Parathyroid adenoma (tissue), 2 donors: Measurements from ENCODE around the gene UGT2B7.

Source experiments
- H2AFZ ChIP-seq: fragments of 300-600 bp; sonication (generic); one replicate; pipeline ENCODE4 v1.7.0; 2017; ENCODE audit warnings: antibody characterized with exemption, mild to moderate bottlenecking
- H3K27ac ChIP-seq: fragments of 300-600 bp; sonication (generic); one replicate; pipeline ENCODE4 v1.7.0; 2017
- H3K27me3 ChIP-seq: fragments of 300-600 bp; sonication (generic); one replicate; pipeline ENCODE4 v1.7.0; 2017; ENCODE audit warnings: low read length; ENCODE audit not compliant: control insufficient read depth, insufficient read depth
- H3K36me3 ChIP-seq: fragments of 300-600 bp; sonication (generic); one replicate; pipeline ENCODE4 v1.7.0; 2017; ENCODE audit warnings: low read length; ENCODE audit not compliant: control insufficient read depth, insufficient read depth
- H3K4me1 ChIP-seq: fragments of 300-600 bp; sonication (generic); one replicate; pipeline ENCODE4 v1.7.0; 2017; ENCODE audit warnings: control low read depth
- H3K4me2 ChIP-seq: fragments of 300-600 bp; sonication (generic); one replicate; pipeline ENCODE4 v1.7.0; 2017; ENCODE audit warnings: low read length
- H3K4me3 ChIP-seq: fragments of 300-600 bp; sonication (generic); one replicate; pipeline ENCODE4 v1.7.0; 2017; ENCODE audit warnings: low read depth, low read length
- H3K79me2 ChIP-seq: fragments of 300-600 bp; sonication (generic); one replicate; pipeline ENCODE4 v1.7.0; 2017; ENCODE audit warnings: control low read depth
- H3K9ac ChIP-seq: fragments of 300-600 bp; sonication (generic); one replicate; pipeline ENCODE4 v1.7.0; 2017; ENCODE audit warnings: mild to moderate bottlenecking
- H3K9me3 ChIP-seq: fragments of 300-600 bp; sonication (generic); one replicate; pipeline ENCODE4 v1.7.0; 2017; ENCODE audit warnings: low read length; ENCODE audit not compliant: control insufficient read depth
- TF ChIP-seq, protein P1 (sequence below): fragments of 300-600 bp; sonication (generic); IDR thresholded peaks from one replicate; pipeline ENCODE4 v1.7.0; 2017; ENCODE audit warnings: antibody characterized with exemption, mild to moderate bottlenecking
- donor health status: primary hyperparathyroidism.

Gene UGT2B7

DNA sequence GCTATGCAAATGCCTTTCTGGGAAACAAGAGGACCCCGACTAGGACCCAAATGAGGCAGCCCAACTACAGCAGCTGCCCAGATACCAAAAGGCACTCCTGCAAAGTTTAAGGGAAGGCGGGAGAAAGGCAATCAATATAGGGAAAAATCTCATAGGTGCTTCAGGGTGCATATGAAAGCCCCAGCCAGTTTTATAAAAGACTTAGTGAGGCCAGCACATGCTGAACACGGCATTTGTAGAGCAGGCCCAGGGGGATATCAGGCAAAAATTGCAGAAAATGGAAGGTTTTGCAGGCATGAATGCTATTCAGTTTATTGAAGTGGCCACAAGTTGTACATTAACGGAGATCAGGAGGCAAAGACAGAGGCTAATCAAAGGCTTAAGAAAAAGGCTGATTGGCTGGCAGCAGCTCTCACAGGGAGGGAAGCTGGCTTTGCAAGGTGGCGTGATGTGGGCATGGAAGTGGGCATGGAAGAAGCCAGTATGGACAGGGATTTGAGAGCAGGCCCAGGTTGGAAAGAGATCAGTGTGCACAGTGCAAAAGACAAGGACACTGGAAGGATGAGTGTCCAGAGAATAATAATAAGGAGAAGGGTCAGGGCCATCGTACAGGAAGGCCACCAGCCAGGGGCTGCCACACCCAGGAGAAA, 37.7 kb upstream of the UGT2B7 start:
- Histone ChIP-seq H2AFZ (no peak overlapping the region), H3K9me3 (no peaks in the 10 kb centered on the region), H3K27ac (no peak overlapping the region), H3K79me2 (no peaks in the 10 kb centered on the region), H3K27me3 (no peaks in the 10 kb centered on the region), H3K4me3 (no peak overlapping the region), H3K4me2 (no peak overlapping the region), H3K4me1 (no peaks in the 10 kb centered on the region), H3K36me3 (no peaks in the 10 kb centered on the region), H3K9ac (no peak overlapping the region)
- TF ChIP-seq, protein P1, sequence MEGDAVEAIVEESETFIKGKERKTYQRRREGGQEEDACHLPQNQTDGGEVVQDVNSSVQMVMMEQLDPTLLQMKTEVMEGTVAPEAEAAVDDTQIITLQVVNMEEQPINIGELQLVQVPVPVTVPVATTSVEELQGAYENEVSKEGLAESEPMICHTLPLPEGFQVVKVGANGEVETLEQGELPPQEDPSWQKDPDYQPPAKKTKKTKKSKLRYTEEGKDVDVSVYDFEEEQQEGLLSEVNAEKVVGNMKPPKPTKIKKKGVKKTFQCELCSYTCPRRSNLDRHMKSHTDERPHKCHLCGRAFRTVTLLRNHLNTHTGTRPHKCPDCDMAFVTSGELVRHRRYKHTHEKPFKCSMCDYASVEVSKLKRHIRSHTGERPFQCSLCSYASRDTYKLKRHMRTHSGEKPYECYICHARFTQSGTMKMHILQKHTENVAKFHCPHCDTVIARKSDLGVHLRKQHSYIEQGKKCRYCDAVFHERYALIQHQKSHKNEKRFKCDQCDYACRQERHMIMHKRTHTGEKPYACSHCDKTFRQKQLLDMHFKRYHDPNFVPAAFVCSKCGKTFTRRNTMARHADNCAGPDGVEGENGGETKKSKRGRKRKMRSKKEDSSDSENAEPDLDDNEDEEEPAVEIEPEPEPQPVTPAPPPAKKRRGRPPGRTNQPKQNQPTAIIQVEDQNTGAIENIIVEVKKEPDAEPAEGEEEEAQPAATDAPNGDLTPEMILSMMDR, result no peak

DNA sequence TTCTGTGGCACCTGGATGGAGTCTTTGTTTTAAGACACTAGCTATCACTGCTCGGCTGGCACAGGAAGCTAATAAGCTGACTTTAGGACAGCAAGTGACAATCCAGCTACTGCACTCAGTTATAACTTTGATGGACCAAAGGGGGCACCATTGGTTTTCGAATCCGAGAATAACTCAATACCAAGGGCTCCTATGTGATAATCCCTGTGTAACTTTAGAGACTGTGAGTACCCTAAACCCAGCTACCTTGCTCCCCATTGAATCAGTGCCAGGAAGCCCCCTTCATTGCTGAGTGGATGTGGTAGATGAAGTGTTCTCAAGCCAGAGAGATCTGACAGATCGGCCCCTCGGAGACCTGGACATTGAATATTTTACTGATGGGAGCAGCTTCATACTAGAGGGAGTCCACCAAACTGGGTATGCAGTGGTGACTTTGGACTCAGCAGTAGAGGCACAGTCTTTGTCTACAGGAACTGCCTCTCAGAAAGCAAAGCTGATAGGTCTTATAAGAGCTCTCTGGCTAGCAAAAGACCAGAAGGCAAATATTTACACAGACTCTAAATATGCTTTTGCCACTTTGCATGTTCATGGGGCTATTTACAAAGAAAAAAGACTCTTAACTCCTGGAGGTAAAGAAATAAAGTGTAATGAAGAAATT, 35.5 kb upstream of the UGT2B7 start:
- H3K27me3 ChIP-seq, result no peaks in the 10 kb centered on the region
- H2AFZ ChIP-seq, result no peak overlapping the region
- H3K4me1 ChIP-seq, result no peaks in the 10 kb centered on the region
- H3K4me2 ChIP-seq, result no peak overlapping the region
- H3K4me3 ChIP-seq, result no peak overlapping the region
- H3K27ac ChIP-seq, result no peak overlapping the region
- H3K9me3 ChIP-seq, result no peaks in the 10 kb centered on the region
- no peaks in the 10 kb centered on the region for H3K79me2 ChIP-seq
- H3K36me3 ChIP-seq, result no peaks in the 10 kb centered on the region
- TF ChIP-seq, protein P1, result no peak
- no peak overlapping the region for H3K9ac ChIP-seq

DNA sequence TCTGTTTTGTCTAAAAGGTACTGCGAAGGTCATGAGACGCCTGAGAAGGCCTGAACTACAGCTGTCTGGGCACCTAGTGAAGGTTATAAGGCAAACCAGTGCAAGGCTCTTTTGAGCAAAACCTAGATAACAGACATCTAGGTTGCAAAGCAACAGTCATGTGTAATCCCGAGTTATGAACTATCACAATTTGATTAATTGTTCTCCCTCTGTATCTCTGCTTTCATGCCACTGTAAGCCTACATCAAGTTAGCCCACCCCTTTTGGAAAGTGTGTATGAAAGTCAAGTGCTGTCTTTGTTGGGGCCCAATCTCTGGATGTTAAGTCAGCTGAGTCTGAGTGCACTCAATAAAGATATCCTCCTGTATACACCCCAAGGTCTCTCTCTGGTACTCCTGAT, 31.9 kb upstream of the UGT2B7 start:
- Histone ChIP-seq H3K79me2 (no peaks in the 10 kb centered on the region), H3K27me3 (no peaks in the 10 kb centered on the region), H3K27ac (no peak overlapping the region), H2AFZ (no peak overlapping the region), H3K9me3 (no peaks in the 10 kb centered on the region), H3K4me2 (no peak overlapping the region), H3K4me1 (no peaks in the 10 kb centered on the region), H3K4me3 (no peak overlapping the region), H3K36me3 (no peaks in the 10 kb centered on the region), H3K9ac (no peak overlapping the region)
- TF ChIP-seq, protein P1, result no peak

DNA sequence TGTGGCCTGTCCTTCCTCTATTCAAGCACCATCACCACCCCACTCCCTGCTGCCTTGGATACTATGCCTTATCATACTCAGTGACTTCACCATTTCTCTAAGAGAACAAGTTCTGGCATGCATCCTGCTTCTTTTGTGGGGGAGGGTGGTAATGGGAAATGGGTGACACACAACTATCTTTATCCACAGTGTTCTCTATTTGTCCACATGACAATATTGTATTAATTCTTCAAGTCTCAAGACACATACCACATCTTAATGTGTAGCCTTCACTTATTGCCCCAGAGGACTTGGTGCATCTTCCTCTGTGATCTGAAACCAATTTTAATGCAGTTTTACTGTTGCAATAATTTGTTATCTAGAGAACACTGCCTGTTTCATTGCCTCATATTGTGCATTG, 29.3 kb upstream of the UGT2B7 start:
- TF ChIP-seq, protein P1, result no peak
- Histone ChIP-seq H3K27ac (no peak overlapping the region), H3K79me2 (no peaks in the 10 kb centered on the region), H3K27me3 (no peaks in the 10 kb centered on the region), H3K36me3 (no peaks in the 10 kb centered on the region), H3K9ac (no peak overlapping the region), H3K4me2 (no peak overlapping the region), H2AFZ (no peak overlapping the region), H3K4me3 (no peak overlapping the region), H3K9me3 (no peaks in the 10 kb centered on the region), H3K4me1 (no peaks in the 10 kb centered on the region)

DNA sequence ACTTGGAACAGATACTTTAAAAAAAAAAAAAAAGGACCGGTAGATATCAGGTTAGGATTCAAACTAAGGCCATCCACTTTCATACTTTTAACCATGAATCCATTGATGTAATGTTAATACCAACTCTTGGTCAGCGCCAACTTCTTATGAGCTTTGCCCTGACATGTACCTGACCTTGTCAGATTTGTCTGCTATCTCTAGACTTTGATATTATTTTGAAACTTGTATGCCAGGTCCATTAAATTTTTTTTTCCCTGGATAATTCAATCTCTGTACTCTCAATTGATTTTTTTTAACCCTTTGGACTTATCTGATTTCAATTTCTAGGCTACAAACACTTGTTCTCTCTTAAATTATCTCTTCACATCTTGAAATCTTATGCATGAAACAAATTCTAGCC, 27.2 kb upstream of the UGT2B7 start:
- no peak overlapping the region for H3K4me3 ChIP-seq
- no peaks in the 10 kb centered on the region for H3K4me1 ChIP-seq
- no peaks in the 10 kb centered on the region for H3K9me3 ChIP-seq
- H3K4me2 ChIP-seq, result no peak overlapping the region
- TF ChIP-seq, protein P1, result no peak
- H3K36me3 ChIP-seq, result no peaks in the 10 kb centered on the region
- no peaks in the 10 kb centered on the region for H3K79me2 ChIP-seq
- no peak overlapping the region for H3K9ac ChIP-seq
- no peaks in the 10 kb centered on the region for H3K27me3 ChIP-seq
- no peak overlapping the region for H3K27ac ChIP-seq
- H2AFZ ChIP-seq, result no peak overlapping the region
